Stimulated activated CD4-positive, alpha-beta T cell treated with anti-CD3 and anti-CD28 coated beads, Interleukin-15, amount 100 ng/mL, for 24 hours (primary cell): ENCODE results near the gene LYPD5.
"Not testable (repeated sequence)": the region's sequence is repeated elsewhere in the genome, so short reads cannot be mapped to it uniquely, and the experiment has no call there.

Source experiments
- DNase-seq: peaks from one replicate; pipeline ENCODE4 v3.0.0-alpha.2; 2020

The LYPD5 gene

DNA sequence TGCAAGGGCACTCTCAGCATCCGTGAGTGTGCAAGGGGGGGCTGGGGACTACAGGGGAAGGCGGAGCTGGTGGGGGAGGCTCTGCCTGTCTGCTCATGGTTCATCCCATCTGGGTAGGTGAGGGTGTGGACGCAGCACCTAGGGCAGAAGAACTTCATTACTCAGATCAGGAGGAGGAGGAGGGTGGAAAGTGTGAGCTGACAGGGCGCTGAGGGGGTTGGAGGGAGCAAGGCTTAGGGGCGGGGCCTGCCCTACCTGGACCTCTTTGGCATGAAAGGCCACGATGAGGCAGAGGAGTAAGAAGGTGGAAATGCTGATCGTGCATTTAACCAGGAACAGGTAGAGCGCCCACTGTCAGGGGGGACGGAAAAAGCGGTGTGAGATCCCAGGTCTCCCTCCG is 26.0 kb downstream of the LYPD5 start:
- DNase-seq = peak; percentile 89

DNA sequence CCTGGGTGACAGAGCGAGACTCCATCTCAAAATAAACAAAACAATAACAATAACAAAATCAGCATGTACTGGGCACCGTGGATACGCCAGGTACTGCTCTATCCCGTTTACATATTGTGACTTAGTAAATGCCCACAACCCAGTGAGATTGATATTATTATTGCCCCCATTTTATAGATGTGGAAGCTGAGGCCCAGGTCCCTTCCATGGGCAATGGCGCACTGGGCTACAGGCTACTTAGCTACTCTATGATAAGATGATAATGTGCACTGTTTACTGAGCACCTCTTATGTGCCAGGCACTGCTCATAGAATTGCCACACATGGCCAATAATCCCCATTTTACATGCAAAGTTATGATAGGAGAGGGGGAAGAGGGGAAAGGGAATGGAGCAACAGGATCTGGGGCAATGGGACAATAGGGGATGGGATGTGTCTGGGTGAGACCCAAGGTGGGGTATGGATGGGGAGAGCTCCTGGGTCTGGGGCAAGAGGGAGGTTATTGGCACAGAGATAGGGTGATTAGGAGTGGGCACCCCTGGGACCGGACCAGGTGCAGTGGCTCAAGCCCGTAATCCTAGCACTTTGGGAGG is 26.9 kb downstream of the LYPD5 start:
- DNase-seq = no peak

DNA sequence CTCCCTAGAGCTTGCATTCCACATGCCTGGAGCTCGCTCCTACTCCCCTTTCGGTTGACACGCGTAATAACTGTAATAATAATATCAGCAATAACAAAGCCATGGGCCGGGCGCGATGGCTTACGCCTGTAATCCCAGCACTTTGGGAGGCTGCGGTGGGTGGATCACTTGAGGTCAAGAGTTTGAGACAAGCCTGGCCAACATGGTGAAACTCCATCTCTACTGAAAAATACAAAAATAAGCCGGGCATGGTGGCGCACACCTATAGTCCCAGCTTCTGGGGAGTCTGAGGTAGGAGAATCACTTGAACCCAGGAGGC is 27.3 kb downstream of the LYPD5 start:
- not testable (repeated sequence) for DNase-seq

DNA sequence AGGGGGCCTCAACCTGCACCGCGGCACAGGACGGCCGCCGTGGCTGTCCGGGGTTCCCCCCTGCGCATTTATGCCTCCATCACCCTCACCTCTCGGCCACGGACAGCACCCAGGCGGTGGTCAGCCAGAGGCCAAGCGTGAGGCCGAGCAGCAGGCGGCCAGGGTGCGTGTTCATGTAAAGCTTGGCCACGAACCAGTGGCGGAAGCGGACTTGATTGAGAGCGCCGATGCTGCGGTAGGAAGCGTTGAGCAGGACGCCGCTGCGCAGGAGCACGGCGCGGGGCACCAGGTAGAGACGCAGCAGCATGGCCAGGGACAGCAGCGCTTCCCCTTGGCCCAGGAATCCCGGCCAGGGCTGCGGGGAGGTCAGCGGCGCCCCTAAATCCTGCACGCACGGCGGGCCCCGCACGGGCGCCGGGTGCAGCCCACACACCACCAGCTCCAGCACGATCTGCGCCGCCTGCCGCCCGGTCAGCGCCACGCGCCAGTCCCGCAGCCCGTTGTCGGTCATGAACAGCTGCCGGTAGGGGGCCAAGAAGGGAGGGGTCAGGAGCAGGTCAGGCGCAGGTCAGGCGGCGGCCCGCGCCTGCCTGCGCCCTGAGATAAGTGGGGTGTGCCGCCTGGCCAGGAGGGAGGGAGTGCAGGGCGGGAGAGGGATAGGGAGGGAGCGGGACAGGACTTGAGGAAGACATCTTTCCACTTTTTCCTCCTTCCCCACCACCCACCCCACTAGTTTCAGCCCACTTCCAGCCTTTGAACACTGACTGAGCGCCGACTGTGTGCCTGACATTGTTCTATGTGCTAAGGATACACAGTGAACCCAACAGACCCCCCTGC is 27.9 kb downstream of the LYPD5 start:
- no peak for DNase-seq

DNA sequence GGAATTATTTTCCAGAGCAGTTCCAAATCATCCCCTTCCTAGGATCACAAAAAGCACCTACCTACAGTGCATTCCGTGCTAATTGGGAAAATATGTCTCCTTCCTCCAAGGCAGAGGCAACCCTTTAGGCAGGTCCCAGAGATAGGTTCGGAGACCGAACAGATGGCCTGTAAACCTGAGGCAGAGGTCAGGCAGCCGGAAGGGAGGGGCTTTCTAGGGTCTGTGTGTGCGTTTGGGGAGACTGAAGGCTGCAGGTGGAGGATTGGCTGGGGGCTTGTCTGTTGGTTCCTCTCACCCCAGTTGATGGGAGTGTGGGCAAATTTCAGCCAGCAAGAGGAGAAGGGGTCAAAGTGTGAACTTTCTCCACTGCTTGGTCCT is 28.5 kb downstream of the LYPD5 start:
- no peak for DNase-seq

DNA sequence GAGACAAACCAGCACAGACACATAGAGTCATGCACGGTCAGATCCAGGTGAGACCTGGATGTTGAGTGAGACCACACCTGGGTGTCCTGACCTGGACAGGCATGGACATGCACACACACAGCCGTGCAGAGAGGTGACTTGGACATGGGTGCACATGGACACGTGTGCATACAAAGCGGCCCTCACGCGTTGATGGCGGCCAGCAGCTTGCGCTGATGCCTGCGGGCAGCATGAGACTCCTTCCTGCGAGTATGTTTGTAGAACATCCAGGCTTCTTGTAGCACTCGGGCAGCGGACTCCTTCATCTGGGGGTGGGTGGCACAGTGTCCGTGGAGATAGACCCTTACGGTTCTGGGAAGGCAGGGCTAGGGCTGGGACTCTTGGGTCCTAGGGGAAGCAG is 33.0 kb downstream of the LYPD5 start:
- DNase-seq = no peak

DNA sequence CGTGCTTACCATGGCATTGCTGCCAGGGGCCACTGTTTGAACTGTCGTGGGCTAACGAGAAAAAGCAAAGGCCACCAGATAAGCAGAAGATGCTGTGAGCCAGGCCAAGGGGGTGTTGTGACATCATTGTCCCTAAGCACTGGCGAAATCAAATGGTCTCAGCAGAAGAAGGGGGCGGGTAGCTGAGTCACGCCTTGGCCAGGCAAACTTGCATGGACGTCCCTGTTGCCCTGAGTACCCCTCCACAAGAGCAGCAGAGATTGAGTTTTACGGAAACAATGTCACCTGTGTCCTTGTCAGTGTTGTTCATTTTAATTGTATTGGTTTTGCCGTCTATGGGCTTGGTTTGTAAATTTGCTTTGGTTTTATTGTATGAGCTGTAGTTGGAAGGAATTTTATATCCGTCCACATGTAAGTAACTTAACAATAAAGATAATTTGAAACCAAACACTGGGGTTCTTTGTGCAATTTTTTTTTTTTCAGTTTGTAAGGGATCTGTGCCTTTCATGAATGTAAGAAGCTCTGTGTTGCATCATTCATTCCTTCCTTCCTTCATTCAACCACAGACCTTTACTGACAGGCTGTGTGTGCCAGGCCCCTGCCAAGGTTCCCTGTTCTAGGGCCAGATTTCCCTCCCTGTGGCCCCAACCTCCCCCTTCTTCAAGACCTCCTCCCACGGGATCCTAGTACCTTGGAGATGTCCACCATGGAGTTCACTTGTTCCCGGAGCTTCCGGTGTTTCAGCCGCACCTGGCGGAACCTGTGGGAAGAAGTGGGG is 33.8 kb downstream of the LYPD5 start:
- DNase-seq = no peak

DNA sequence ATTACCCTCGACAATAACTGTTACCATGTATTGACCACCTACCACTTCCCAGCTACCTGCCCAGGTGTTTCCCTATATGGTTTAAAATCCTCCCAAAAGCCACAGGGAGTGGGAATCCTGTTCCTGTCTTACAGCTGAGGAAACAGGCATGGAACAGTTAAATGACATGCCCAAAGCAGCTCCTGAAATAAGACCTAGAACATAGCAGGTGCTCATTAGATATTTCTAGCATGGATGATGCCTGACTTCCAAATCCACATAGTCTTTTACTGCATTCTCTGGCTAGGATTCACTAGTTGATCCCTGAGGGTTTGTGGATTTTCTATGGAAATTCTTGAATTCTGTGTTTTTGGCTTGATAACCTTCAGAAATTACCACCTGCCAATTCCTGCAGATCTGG is 34.4 kb downstream of the LYPD5 start:
- no peak for DNase-seq

DNA sequence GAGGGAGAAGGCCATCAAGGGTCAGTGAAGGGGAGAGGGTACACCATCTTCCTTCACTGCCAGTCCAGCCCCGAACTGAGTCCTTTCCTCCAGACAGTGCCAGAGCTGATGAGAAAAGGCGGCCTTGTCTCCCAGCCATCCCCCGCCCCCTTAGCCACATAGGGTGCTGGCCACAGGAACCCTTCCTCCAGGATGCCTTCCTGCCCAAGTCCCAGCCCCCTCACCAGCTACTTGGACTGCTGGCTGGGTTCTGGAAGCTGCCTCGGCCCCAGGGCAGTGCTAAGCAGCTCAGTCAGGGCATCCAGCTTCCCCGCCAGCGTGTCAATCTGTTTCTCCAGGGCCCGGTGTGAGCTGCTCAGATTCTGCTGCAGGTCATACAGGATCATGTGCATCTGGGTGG is 34.9 kb downstream of the LYPD5 start:
- DNase-seq = no peak

DNA sequence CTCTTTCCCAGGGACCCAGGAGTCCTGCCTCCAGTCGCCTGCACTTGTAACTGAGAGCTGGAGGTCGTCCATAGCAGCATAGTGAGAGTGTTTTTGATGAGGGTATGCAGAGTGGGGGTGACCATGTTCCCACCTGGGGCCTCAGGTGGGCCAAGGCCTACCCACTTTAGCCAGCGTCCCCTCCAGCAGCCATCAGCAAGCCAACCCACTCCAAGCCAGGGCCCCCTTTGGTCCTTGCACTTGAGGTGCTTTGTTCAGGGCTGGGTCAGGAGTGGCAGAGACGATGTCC is 35.5 kb downstream of the LYPD5 start:
- DNase-seq = no peak

DNA sequence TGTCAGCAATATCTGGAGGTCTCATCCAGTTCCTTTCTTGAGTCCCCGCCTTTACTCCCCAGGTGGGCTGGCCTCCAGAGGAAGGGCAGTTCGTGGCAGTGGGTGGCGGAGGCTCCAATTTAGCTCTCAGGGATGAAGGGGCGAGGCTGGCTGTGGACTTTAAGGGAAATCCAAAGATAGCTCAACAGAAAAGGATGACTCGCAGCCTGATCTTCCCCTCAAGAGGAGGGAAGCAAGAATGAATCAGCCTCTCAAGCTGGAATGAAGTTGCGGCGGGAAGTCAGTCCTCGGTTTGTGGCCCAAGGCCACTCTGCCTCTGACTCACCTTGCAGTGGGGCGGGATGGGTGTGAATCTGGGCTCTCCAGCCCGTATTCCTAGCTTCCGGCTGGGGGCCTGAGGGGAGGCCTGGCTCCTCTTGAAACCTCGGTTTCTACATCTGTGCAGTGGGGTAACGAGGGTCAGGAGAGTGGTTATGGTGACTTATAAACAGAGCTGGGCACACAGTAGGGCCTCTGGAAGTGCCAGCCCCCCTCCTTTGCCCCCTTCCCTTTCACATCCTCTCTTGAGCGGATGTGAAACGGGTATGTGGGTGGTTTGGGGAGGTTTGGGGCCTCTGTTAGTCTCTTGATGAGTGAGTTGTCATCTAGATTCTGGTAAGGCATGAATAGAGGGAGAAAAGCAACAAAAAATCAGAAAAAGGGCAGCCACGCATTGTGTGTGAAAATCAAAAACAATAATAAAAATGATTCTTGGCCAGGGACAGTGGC is 37.0 kb downstream of the LYPD5 start:
- peak; percentile 92 for DNase-seq

DNA sequence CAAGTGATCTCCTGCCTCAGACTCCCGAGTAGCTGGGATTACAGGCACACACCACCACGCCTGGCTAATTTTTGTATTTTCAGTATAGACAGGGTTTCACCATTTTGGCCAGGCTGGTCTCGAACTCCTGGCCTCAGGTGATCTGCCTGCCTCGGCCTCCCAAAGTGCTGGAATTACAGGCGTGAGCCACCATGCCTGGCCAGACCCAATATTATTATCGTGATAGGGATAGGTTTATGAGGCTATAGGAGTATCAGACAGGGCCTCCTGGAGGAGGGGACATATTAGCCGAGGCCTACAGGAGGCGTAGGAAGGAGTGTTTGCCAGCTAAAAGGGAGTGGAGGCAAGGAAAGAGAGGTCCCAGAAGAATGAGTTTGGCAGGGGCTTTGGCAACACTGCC is 37.6 kb downstream of the LYPD5 start:
- DNase-seq = not testable (repeated sequence)

DNA sequence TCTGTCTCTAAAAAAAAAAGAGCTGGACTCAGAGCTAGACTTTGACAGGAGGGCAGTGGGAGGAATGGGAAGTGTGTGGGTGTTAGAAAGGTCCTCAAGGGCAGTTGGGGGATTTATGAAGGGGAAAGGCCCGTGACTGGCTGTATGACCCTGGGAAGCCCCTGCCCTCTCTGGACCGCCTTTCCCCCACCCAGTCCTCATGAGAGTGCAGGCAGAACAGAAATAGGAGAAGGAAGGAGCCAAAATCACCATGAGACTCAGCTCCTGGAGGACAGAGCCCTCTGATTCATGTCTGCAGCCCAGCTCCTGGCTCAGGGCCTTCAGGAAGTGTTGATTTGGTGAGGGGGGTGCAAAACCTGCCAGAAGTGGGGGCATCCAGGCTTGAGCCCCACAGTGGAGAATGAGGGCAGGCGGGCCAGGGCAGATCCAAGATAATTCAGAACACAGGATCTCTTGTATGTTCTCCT is 38.7 kb downstream of the LYPD5 start:
- DNase-seq = no peak

DNA sequence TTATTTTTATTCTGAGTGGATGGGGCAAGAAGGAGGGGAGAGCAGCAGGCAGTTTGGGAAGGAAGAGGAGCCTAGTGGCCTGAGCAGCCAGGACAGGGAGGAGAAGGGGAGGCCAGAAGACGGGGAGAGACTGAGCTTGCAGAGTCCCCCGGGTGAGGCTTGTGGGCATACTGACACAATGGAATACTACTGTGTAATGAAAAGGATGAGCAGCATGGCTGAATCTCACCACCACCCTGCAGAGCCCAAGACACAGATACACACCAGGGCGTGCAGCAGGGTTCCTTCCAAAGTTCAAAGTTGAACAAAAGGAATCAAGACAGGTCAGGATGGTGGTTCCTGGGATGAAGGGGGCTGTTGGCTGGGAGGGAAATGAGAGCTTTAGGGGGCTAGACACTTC is 39.4 kb downstream of the LYPD5 start:
- no peak for DNase-seq

DNA sequence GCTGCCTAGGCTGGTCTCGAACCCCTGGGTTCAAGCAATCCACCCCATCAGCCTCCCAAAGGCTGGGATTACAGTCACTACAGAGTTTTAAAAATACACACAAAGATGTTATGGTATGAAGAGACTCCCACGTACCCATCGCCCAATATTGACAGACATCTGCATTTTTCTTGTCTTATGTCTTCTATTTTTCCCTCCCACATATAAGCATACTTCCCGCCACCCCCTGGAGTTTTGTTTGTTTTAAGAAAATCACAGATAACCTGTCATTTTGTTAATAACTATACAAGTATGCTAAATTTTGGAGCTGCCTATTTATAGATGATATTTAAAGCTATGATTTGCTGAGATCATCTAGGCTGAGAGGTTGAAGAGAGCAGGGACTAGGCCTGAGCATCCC is 41.3 kb downstream of the LYPD5 start:
- no peak for DNase-seq

DNA sequence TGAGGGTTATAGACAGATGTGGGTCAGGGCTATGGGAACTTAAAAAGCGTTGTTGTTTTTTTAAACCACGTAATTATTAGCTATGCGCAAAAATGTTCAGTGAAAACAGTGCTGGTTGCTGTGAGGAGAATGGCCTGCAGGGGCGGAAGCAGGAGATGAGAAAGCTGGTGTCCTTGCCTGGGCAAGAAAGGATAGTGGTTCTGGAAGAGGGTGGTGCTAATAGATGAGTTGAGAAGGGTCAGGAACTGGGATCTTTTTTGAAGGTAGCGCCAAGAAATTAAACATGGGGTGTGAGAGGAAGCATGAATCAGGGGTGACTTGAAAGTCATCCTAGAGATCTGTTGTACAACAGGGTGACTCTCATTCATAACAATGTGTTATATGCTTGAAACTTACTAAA is 42.7 kb downstream of the LYPD5 start:
- DNase-seq = no peak

DNA sequence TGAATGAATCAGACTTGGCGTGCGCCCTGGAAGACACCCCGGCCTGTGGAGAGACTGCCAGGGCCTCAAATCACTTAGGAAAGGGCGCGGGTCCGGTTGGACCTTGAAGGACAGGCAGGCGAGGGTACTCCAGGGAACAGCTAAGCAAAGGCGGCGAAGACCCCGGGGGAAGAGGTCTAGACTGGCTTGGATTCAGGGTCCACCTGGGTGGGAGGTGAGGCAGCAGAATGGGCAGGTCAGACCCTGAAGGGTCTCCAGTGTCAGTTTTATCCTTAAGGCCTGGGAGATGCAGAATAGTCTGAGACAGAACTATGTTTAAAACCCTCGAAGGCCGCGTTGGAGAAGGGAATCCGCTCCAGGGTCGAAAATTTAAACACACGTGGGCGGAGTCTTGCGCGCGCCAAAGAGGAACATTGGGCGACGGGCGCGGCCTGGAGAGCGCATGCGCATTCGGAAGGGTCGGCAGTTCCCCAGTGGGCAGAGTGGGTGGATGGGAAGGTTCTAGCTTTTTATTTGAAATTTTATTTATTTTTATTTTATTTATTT is 46.9 kb downstream of the LYPD5 start:
- peak; percentile 91 for DNase-seq

DNA sequence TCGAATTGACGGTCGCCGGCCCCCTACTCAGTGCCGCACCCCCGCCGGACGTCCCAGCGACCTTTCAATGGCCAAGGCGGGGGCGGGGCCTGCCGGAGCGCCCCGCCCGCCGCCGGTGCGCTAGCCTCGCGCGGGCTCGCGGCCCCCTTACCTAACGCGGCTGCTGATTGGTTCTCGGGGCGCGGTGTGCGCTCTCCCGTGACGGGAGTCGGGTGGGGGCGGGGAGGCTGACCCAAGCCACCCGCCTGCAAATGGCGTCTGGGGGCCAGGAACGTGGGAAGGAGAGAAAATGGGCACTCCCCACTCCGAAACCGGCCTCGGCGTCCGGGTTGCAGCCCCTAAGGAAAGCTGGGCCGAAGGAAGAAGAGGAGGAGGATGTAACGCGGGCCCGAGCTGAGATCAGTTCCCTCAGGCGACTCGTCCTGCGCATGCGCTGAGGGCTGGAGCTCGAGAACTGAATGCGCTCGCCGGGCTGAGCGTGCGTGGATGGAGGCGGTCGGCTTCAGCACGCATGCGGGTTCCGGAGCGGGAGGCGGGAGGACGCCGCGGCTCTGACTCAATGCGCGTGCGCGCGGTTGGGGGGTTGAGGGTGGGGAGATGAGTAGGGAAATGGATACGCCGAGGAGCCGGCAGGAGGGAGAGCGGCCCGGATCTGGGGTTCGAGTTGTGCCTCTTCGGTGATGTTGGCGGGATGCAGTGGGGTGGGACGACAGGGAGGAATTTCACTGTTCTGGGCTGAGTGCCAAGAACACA is 47.6 kb downstream of the LYPD5 start, which contains the start of gene SMG9:
TSS of gene SMG9 (minus strand) at position 460 of the 753 bp plus-strand sequence. CDS start 4,221 bp downstream, outside the sequence.
- peak; percentile 97 for DNase-seq

DNA sequence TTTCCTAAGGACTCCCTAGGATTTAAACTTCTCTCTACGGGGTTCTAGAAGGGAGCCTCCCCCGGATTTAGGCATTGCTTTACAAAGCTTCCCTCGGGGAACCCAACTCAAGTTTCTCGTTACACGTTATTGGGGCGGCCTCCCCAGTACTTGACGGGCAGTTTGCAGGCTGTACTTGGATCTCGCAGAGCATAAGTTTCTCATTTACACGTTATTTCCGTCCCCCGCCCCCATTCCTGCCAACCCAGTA is 48.1 kb downstream of the LYPD5 start:
- DNase-seq = no peak

DNA sequence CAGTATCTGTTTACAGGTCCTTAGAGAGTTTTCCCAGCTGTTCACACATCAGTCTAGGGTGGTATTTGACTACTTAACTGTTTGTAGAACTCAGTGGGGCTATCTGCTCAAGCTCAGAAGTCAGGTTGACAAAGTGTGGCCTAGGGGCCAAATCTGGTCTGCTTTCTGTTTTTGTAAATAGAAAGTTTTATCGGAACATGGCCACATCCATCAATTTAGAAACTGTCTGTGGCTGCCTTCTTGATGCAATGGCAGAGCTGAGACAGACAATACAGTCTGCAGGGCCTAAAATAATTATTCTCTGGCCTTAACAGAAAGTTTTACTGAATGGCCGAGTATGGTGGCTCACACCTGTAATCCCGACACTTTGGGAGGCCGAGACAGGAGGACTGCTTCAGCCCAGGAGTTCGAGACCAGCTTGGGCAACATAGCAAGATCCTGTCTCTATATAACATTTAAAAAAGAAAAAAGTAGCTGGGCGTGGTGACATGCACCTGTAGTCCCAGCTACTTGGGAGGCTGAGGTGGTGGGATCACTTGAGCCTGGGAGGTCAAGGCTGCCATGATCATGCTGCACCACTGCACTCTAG is 49.9 kb downstream of the LYPD5 start:
- DNase-seq = no peak

DNA sequence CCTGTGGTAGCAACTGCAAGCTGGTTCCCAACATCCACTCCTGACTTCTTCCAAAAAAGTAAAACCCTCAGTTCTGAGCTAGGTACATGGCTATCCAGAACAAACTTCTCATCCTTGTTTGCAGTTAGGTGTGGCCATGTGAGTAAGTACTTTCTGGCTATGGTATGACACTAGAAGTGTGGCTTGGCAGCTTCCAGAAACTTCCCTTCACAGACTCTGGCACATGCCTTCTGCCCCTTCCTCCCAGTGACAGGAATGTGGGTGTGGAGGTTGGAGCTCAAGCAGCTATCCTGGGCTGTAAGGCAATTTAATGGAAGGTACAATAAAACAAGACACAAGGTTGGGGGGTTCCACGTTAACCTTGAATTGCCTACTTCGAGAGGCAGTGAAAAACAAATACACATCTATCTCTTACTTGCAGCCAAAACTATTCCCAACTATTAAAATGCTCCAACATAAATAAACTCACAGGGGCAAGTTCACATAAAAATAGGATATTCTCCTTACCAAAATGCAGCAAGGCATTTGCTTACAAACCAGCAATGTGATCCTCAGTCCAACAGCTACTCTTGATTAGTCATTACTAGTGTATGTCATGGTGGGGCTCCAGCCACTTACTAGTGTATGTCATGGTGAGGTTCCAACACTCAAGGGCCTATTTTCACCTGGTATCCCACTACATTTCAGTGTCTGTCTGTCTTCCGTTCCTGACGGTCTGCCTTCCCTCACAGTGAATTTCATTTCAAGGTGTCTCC is 50.6 kb downstream of the LYPD5 start:
- DNase-seq = no peak
